NCI-H774 (cell line): ENCODE data around the gene ABHD14A.
A peak's percentile ranks its signal among the peaks of the same experiment; 100 is the strongest.

Source experiments
- DNase-seq: peaks from one replicate; lab custom pipeline; 2025; lab: John Stamatoyannopoulos, UW

Gene ABHD14A

GRCh38 chr3:51997172-51997571 is 22.3 kb downstream of the ABHD14A start:
- no peak for DNase-seq

GRCh38 chr3:51997935-51998596 is 23.2 kb downstream of the ABHD14A start:
- DNase-seq, result no peak

- no peak for DNase-seq
Measured at GRCh38 chr3:51998774-51999173, 23.9 kb downstream of the ABHD14A start.

GRCh38 chr3:51999846-52000245 is 25.0 kb downstream of the ABHD14A start:
- DNase-seq, result no peak

- peak; percentile 21 for DNase-seq
Measured at GRCh38 chr3:52001443-52001974, 26.6 kb downstream of the ABHD14A start.

GRCh38 chr3:52002748-52003147 is 27.9 kb downstream of the ABHD14A start:
- no peak for DNase-seq

GRCh38 chr3:52004163-52004787 is 29.4 kb downstream of the ABHD14A start:
- DNase-seq, result no peak

- DNase-seq, result no peak
Measured at GRCh38 chr3:52004906-52005395, 30.1 kb downstream of the ABHD14A start.

GRCh38 chr3:52005571-52005986 is 30.7 kb downstream of the ABHD14A start:
- no peak for DNase-seq

GRCh38 chr3:52006017-52006819 is 31.4 kb downstream of the ABHD14A start:
- DNase-seq, result no peak

- DNase-seq, result no peak
Measured at GRCh38 chr3:52006820-52007133, 31.9 kb downstream of the ABHD14A start.

GRCh38 chr3:52007291-52007690 is 32.4 kb downstream of the ABHD14A start:
- DNase-seq, result no peak

GRCh38 chr3:52010431-52010830 is 35.6 kb downstream of the ABHD14A start:
- DNase-seq, result no peak

- no peak for DNase-seq
Measured at GRCh38 chr3:52012699-52013098, 37.8 kb downstream of the ABHD14A start.

- DNase-seq, result no peak
Measured at GRCh38 chr3:52013802-52014598, 39.1 kb downstream of the ABHD14A start.

GRCh38 chr3:52014613-52015012 is 39.7 kb downstream of the ABHD14A start:
- DNase-seq, result no peak

- no peak for DNase-seq
Measured at GRCh38 chr3:52015438-52016228, 40.8 kb downstream of the ABHD14A start.

- DNase-seq, result no peak
Measured at GRCh38 chr3:52017586-52017985, 42.7 kb downstream of the ABHD14A start.

- DNase-seq, result no peak
Measured at GRCh38 chr3:52018319-52019000, 43.6 kb downstream of the ABHD14A start.

GRCh38 chr3:52019352-52020080 is 44.7 kb downstream of the ABHD14A start:
- DNase-seq, result no peak
